Right ventricle myocardium superior (tissue), 1 donor: ENCODE measurements around the gene FBXL4. TPM values are rescaled to one million over a fixed set of nuclear protein-coding genes. Genes with fewer than 3 reads are reported as not detected.

ENCODE experiments used
- ATAC-seq: fragments of 200-7000 bp; cut with Tn5 transposase; one replicate; pipeline ENCODE4 v1.9.1; 2020; ENCODE audit warnings: mild to moderate bottlenecking; ENCODE audit not compliant: poor library complexity
- DNase-seq: peaks from one replicate; pipeline ENCODE4 v3.0.0-alpha.2; 2020
- intact Hi-C: fragments of 100-400 bp; cut with DNase I; formaldehyde crosslinking; loops from one replicate; pipeline ENCODE4 v1.11.2; 2022
- total RNA-seq: library from RNA; stranded (reverse); fragmentation: NEBNext Ultra II Directional; extraction: Animal tissue kit (Norgen Biotek cat#: 25700); gene quantifications from one replicate; pipeline ENCODE4 v1.2.1, GENCODE V29; 2021
- donor health status: DM: no; HTN: yes; CAD: no; lungs with severe emphysema.

FBXL4 gene
- total RNA-seq, 1 donor from 2014 or later = 17.3 TPM

DNA sequence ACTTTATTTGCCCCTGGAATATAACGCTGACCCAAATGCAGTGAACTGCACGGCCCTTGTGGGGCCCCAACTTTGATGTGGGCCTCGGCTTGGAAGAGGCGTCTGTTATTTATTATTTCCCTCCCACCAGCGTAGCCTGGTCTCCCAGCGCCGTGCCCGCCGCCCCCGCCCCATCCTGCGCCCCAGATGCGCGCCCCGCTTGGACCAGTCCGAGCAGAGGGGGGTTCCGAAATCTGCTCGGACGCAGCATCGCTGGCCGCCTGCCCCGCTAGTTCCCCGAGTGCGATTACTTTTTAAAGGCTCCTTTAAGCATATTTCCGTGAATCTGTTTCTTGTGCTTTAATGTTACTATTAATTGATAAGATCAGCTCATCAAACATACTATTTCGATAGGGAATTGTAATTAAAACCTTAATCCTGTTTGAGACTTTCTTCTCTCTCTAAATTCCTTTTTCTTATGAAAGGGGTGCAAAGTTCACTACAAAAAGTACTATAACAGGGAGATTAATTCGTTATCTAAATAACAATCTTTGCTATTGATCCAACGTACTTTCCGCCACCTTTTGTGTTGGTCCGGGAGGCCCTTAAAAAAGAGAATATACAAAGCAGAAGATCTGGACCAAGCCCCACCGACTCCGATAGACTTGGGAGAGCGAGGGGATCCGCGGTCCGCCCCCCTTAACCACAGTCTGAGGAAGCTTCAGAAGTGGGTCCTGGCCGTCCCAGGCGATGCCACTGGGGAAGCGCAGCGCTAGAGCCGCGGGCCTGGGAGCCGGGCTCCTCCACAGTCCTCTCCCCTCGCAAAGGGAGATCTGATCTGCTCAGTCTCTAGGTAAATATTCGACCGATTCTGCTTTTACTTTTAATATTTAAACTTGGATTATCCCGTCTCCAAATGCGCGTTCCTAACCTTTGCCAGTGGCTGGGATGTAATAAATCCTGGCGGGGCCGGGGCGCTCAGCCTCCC lies 103.2 kb downstream of the FBXL4 start:
- no peak for ATAC-seq
- intact Hi-C loops = no loop called here
- DNase-seq = no peak

- no peak for ATAC-seq
- no peak for DNase-seq
- intact Hi-C loops = no loop called here
Measured at GRCh38 chr6:98843271-98844243, 104.2 kb downstream of the FBXL4 start.

- ATAC-seq = no peak
- intact Hi-C loops = no loop called here
- DNase-seq = no peak
Measured at GRCh38 chr6:98842342-98843180, 105.2 kb downstream of the FBXL4 start.

DNA sequence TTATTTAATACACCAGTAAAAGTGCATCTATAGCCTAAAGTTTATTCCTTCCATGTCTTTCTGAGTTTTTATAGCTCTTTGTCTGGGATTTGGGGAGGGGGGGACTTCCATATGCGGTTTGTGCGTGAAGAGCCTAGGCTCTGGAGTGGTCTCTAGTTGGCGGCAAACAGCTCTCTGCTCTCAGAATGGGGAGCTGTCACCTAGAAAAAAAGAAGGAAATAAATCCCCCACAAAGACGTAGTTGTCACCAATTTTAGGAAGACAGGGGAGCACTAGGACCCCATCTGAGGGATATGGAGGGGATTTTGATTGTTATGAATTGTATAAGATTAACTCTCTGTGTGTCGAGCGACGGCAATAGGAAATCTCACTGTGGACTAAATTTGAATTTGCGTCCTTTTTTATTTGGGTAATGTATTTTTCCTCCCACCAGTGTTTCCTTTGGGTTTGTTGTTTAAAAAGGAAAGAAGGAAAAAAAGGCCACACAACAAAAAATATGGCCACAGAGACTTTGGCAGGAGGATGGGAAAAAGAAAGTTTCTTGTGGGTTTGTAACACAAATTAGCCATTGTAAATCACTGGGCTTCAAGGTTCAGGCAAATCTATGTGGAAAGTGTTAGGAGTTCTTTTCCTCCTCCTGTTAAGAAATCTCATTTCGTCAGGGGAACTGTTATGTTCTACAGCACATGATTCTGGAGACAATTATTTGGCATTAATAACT lies 106.0 kb downstream of the FBXL4 start:
- no peak for ATAC-seq
- intact Hi-C loops = no loop called here
- no peak for DNase-seq

GRCh38 chr6:98840996-98841513 lies 106.7 kb downstream of the FBXL4 start:
- DNase-seq = no peak
- no peak for ATAC-seq
- intact Hi-C loops = no loop called here

DNA sequence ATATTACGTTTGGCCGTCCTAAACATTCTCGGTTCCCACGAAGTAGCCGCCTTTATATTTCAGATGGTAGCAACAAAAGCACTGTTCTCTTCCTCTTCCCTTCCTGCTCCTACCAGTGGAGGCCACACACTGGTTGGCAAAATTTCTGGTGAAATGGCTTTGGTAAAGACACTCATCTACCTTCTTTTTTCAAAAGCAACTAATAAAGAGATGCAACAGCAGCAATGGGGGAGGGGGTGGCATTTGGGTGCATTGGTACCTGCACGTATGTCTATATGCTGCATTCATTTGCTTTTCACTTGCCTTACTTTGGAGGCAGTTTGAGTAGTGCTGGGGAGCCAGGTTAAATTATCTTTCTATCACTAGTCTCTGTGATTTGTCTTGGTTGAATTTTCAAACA lies 107.4 kb downstream of the FBXL4 start:
- DNase-seq (no peak), ATAC-seq (no peak)
- intact Hi-C loops = no loop called here

- ATAC-seq (no peak), DNase-seq (no peak)
- intact Hi-C loops = loop anchor here (10.0 kb wide), 1 partner anchor 275 kb away; no protein-coding TSS in a partner anchor
Measured at GRCh38 chr6:98839781-98840361, 107.9 kb downstream of the FBXL4 start.

DNA sequence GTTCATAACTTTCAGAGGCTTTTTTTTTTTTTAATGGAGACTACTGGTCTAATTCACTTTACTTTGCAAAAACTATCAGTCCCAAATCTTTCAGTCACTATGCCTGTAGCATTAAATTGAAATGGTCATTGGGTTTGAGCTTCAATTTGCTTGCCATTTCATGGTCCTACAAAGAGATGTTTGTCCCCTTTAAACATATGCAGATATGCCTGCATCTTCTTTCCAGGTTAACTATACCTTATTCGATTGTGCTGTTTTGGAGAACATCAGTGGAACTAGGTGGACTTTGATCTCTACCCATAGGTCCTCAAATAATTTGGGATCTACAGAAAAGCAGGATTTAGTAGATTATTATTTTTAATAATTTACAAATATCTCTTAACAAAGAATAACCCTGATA lies 108.8 kb downstream of the FBXL4 start:
- intact Hi-C loops = loop anchor here (10.0 kb wide), 1 partner anchor 276 kb away; no protein-coding TSS in a partner anchor
- ATAC-seq (no peak), DNase-seq (no peak)

DNA sequence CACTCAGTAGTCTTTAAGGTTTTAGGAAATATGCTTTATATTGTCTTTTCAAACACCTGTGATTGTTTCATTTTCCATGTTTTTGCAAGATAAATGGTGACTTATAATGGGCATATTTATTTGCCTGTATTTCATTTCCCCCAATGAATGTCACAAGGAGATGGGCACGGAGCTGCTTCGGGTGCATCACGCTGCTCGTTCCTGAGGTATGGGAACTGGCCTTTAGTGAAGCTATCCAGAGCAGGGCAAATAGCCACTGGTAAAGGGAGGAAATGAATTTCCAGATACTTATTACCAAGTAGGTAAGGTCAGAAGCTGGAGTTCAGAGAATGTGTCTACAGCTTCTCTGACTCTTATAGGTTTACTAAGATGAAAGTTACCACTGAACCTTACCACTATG lies 109.7 kb downstream of the FBXL4 start:
- no peak for ATAC-seq
- no peak for DNase-seq
- intact Hi-C loops = loop anchor here (10.0 kb wide), 1 partner anchor 277 kb away; no protein-coding TSS in a partner anchor

- intact Hi-C loops = loop anchor here (10.0 kb wide), 1 partner anchor 278 kb away; no protein-coding TSS in a partner anchor
- no peak for ATAC-seq
- no peak for DNase-seq
Measured at GRCh38 chr6:98836962-98837944, 110.5 kb downstream of the FBXL4 start.

GRCh38 chr6:98836025-98836961 lies 111.5 kb downstream of the FBXL4 start:
- ATAC-seq (no peak), DNase-seq (no peak)
- intact Hi-C loops = loop anchor here (10.0 kb wide), 1 partner anchor 279 kb away; no protein-coding TSS in a partner anchor

GRCh38 chr6:98835149-98836024 lies 112.4 kb downstream of the FBXL4 start:
- ATAC-seq (no peak), DNase-seq (peak; percentile 44)
- intact Hi-C loops = loop anchor here (10.0 kb wide), 1 partner anchor 279 kb away; no protein-coding TSS in a partner anchor

DNA sequence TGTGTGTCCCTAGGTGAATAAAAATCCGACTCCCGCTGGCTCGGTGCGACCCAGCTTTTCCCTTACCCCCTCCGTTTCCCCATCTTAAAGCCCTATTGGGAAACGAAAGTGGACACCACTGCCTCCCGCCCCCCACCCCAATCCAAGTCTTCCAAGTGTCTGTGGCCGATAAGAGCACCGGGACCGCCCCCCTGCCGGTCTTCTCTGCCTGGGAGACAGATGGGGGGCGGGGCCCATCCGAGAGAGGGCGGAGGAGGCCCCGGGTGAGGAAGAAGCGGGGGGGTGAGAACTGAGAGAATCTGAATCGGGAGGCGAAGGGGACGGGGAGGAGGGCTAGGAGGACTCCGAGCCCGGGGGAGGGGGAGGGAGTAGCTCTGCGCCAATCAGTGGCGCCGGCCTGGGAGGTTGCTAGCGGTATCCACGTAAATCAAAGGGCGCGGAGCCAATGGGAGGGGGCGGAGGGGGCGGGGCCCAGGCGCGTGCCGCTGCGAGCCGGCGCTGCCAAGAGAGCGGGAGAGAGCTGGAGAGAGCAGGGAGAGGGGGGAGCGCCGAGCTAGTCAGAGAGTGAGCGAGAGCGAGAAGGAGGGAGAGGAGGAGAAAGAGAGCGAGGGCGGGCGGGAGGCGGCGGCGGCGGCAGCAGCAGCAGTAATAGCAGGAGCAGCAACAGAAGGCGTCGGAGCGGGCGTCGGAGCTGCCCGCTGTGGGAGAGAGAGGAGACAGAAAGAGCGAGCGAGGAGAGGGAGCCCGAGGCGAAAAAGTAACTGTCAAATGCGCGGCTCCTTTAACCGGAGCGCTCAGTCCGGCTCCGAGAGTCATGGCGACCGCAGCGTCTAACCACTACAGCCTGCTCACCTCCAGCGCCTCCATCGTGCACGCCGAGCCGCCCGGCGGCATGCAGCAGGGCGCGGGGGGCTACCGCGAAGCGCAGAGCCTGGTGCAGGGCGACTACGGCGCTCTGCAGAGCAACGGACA lies 113.4 kb downstream of the FBXL4 start, which contains the start of gene POU3F2:
TSS of gene POU3F2 (plus strand) at position 515 of the 972 bp plus-strand sequence. CDS start at position 815, 300 bp downstream.
- peak; percentile 72 for ATAC-seq

More for the DNA sequence above, 113.4 kb downstream of the FBXL4 start, which contains the start of gene POU3F2:
- DNase-seq = peak; percentile 75
- intact Hi-C loops = loop anchor here (10.0 kb wide), 1 partner anchor 280 kb away; no protein-coding TSS in a partner anchor
